Measurements from ENCODE around the gene RNASE1. TPM values are rescaled to one million over a fixed set of nuclear protein-coding genes. Genes with fewer than 3 reads are reported as not detected.

RNASE1 gene
- 0.78 TPM for polyA plus RNA-seq (2013, experiment 1 of 2)
- polyA plus RNA-seq (2013, experiment 2 of 2) = 1.0 TPM

DNA sequence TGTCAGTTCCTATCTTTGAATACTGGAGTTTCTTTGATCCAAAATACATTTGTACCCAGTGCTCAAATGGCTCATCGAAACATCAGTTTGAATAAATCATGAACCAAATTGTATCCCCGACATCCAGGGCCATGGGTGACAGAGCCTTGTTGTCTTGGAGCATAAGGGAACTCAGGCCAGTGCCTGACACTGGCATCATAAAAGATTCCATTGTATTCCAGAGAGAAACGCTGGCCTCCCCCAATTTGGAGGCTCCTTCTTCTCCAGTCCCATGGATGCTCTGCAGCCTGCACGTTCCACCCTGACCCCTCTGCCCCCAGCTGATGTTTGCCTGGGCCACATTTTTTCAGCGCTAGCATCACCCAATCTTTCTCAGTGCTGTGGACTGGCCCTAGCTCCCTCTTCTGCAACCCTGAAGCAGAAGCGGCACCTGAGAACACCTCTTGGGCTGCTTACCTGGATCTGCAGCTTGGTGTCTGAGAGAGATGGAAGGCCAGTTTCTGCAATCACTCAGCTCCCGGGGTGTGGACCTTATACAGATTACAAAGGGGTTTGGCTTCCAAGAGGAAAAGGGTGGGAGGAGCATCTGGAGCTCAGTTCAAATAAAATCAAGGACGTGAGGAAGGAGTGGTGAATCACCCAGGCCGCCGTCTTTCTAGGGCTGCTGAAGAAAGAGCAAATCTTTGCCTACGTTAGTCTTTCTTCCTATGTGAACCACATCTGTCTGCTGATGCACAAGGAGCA, at the start of gene RNASE1:
Gene RNASE1 (minus strand): TSS at position 504 of the 744 bp plus-strand sequence. CDS start 776 bp downstream, outside the sequence.
- Histone ChIP-seq H2BK12ac (ENCODE audit: low read length) (no peak within 1 kb of the TSS), H3K4me3 (ENCODE audit: low read length in 2 of 2) (no peak within 1 kb of the TSS), H2AFZ (ENCODE audit: low read length) (peak within 1 kb of the TSS; percentile 57), H2BK5ac (ENCODE audit: low read length) (no peak within 1 kb of the TSS), H3K9me3 (replicated peaks in 1 of 2; ENCODE audit: control insufficient read depth in 2 of 2, insufficient read depth in 1 of 2, low read depth in 1 of 2, low read length in 2 of 2) (no peaks in the 10 kb centered on the region), H4K8ac (ENCODE audit: low read depth, low read length) (no peak within 1 kb of the TSS), H3K79me1 (ENCODE audit: low read depth, low read length) (no peaks in the 10 kb centered on the region), H2BK120ac (ENCODE audit: low read depth, low read length) (no peak within 1 kb of the TSS), H3K18ac (ENCODE audit: low read length) (peak within 1 kb of the TSS; percentile 54), H3K4me2 (ENCODE audit: insufficient read depth, low read length, poor library complexity, severe bottlenecking) (no peak within 1 kb of the TSS), H4K91ac (ENCODE audit: low read depth, low read length, poor library complexity) (no peak within 1 kb of the TSS), H3K4me1 (ENCODE audit: control insufficient read depth in 2 of 2, insufficient read depth in 1 of 2, low read depth in 1 of 2, low read length in 2 of 2) (peaks cover 10 to 17% of the 10 kb centered on the region in 2 donors), H3K23ac (ENCODE audit: low read depth, low read length, poor library complexity) (no peak within 1 kb of the TSS), H2AK5ac (ENCODE audit: low read depth, low read length) (no peak within 1 kb of the TSS), H2BK15ac (ENCODE audit: low read length) (peak within 1 kb of the TSS; percentile 6), H3K36me3 (replicated peaks in 1 of 2; ENCODE audit: control insufficient read depth in 2 of 2, insufficient read depth in 2 of 2, low read length in 2 of 2) (no peaks in the 10 kb centered on the region), H3K9ac (ENCODE audit: low read depth, low read length, poor library complexity) (no peak within 1 kb of the TSS), H3K27ac (replicated peaks; ENCODE audit: low read length) (no peak within 1 kb of the TSS), H3K14ac (ENCODE audit: low read length) (no peak within 1 kb of the TSS), H3K27me3 (ENCODE audit: control insufficient read depth in 3 of 3, insufficient read depth in 3 of 3, low read depth in 1 of 3, low read length in 3 of 3) (no peaks in the 10 kb centered on the region), H3K4ac (ENCODE audit: low read length) (no peak within 1 kb of the TSS)
- no CpG with 5 or more reads among the region's 11 CpGs for WGBS, 2 donors (ENCODE audit: extremely low coverage in 2 of 2, insufficient read length in 2 of 2, insufficient replicate concordance in 1 of 2)
- no peak for DNase-seq (ENCODE audit: low spot score)

DNA sequence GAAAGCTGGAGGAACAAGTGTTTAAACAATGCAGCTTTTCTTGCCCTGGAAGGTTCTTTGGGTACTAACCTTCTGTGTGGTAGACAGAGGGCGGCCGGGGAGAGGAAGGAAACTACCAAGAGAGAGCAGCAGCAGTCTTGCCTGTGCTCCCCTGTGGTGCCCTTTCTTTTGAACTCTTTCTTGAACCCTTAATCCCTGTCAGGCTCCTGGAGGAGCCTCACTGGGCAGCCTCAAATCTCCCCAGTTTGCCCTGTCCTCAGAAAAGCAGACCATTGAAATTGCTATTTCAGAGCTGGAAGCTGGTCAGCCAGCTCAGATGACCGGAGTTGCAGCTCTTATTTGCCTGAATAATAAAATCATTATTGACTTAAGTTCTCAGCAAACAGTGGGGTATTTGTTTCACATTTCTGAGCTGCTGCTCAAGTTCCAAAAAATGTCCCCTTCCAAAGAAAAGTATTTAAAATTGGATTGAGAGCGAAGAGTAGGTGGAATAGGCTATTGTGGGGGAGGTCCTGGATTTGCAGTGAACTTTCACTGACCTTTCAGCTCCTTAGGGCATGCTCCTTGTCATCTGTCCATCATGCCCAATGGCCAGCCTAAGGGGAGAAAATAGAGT, 46.4 kb upstream of the RNASE1 start:
- H2AFZ ChIP-seq (ENCODE audit: low read length) = peak overlapping the region; percentile 56
- no peak overlapping the region for H2BK15ac ChIP-seq (ENCODE audit: low read length)
- no peak overlapping the region for H2BK120ac ChIP-seq (ENCODE audit: low read depth, low read length)
- no peak overlapping the region for H3K27ac ChIP-seq (replicated peaks; ENCODE audit: low read length)
- H3K14ac ChIP-seq (ENCODE audit: low read length) = no peak overlapping the region
- H3K4me3 ChIP-seq (ENCODE audit: low read length in 2 of 2) = no peak overlapping the region
- no peaks in the 10 kb centered on the region for H3K79me1 ChIP-seq (ENCODE audit: low read depth, low read length)
- H3K4me1 ChIP-seq (ENCODE audit: control insufficient read depth in 2 of 2, insufficient read depth in 1 of 2, low read depth in 1 of 2, low read length in 2 of 2) = peaks cover 2 to 11% of the 10 kb centered on the region in 2 donors
- H3K36me3 ChIP-seq (replicated peaks in 1 of 2; ENCODE audit: control insufficient read depth in 2 of 2, insufficient read depth in 2 of 2, low read length in 2 of 2) = no peaks in the 10 kb centered on the region
- no peak overlapping the region for H3K9ac ChIP-seq (ENCODE audit: low read depth, low read length, poor library complexity)
- H2AK5ac ChIP-seq (ENCODE audit: low read depth, low read length) = no peak overlapping the region
- no peak overlapping the region for H3K4me2 ChIP-seq (ENCODE audit: insufficient read depth, low read length, poor library complexity, severe bottlenecking)
- DNase-seq (ENCODE audit: low spot score) = no peak
- H3K18ac ChIP-seq (ENCODE audit: low read length) = no peak overlapping the region
- H3K9me3 ChIP-seq (replicated peaks in 1 of 2; ENCODE audit: control insufficient read depth in 2 of 2, insufficient read depth in 1 of 2, low read depth in 1 of 2, low read length in 2 of 2) = peaks cover 0 to 3% of the 10 kb centered on the region in 2 donors
- H3K27me3 ChIP-seq (ENCODE audit: control insufficient read depth in 3 of 3, insufficient read depth in 3 of 3, low read depth in 1 of 3, low read length in 3 of 3) = peaks cover 0 to 3% (median 0%) of the 10 kb centered on the region in 3 experiments
- H2BK12ac ChIP-seq (ENCODE audit: low read length) = no peak overlapping the region
- H3K23ac ChIP-seq (ENCODE audit: low read depth, low read length, poor library complexity) = no peak overlapping the region
- H2BK5ac ChIP-seq (ENCODE audit: low read length) = no peak overlapping the region
- no peak overlapping the region for H4K91ac ChIP-seq (ENCODE audit: low read depth, low read length, poor library complexity)
- no peak overlapping the region for H3K4ac ChIP-seq (ENCODE audit: low read length)
- no peak overlapping the region for H4K8ac ChIP-seq (ENCODE audit: low read depth, low read length)
- WGBS, 2 donors (ENCODE audit: extremely low coverage in 2 of 2, insufficient read length in 2 of 2, insufficient replicate concordance in 1 of 2) = no CpG with 5 or more reads among the region's 4 CpGs

DNA sequence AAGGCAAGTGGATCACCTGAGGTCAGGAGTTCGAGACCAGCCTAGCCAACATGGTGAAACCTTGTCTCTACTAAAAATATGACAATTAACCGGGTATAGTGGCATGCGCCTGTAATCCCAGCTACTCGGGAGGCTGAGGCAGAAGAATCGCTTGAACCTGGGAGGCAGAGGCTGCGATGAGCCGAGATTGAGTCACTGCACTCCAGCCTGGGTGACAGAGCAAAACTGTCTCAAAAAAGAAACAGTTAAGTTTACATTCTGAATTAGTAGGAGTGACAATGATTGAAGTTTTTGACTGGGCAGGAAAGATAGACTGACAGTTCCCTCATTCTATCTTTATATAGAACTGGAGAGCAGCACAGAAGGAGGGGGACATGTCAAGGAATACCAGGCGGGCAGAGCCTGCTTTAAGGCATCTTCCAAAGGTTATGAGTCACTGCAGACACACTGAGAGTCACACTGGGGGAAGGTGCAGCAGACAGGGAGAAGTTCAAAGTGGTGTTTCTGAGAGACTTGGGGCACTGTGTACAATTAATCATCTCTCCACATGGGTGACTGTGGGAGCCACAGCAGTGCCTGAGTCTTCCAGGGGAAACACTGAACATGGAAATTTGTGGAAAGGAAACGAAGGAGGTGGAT, 45.8 kb upstream of the RNASE1 start:
- Histone ChIP-seq H2AFZ (ENCODE audit: low read length) (peak overlapping the region; percentile 56), H3K4me3 (ENCODE audit: low read length in 2 of 2) (no peak overlapping the region), H3K79me1 (ENCODE audit: low read depth, low read length) (no peaks in the 10 kb centered on the region), H2BK5ac (ENCODE audit: low read length) (no peak overlapping the region), H2AK5ac (ENCODE audit: low read depth, low read length) (no peak overlapping the region), H3K14ac (ENCODE audit: low read length) (no peak overlapping the region), H3K4me1 (ENCODE audit: control insufficient read depth in 2 of 2, insufficient read depth in 1 of 2, low read depth in 1 of 2, low read length in 2 of 2) (peaks cover 2 to 11% of the 10 kb centered on the region in 2 donors), H3K27ac (replicated peaks; ENCODE audit: low read length) (no peak overlapping the region), H4K8ac (ENCODE audit: low read depth, low read length) (no peak overlapping the region), H3K4ac (ENCODE audit: low read length) (no peak overlapping the region), H4K91ac (ENCODE audit: low read depth, low read length, poor library complexity) (no peak overlapping the region), H3K9me3 (replicated peaks in 1 of 2; ENCODE audit: control insufficient read depth in 2 of 2, insufficient read depth in 1 of 2, low read depth in 1 of 2, low read length in 2 of 2) (peaks cover 0 to 3% of the 10 kb centered on the region in 2 donors), H2BK15ac (ENCODE audit: low read length) (no peak overlapping the region), H2BK120ac (ENCODE audit: low read depth, low read length) (no peak overlapping the region), H3K4me2 (ENCODE audit: insufficient read depth, low read length, poor library complexity, severe bottlenecking) (no peak overlapping the region), H3K36me3 (replicated peaks in 1 of 2; ENCODE audit: control insufficient read depth in 2 of 2, insufficient read depth in 2 of 2, low read length in 2 of 2) (no peaks in the 10 kb centered on the region), H3K9ac (ENCODE audit: low read depth, low read length, poor library complexity) (no peak overlapping the region), H3K18ac (ENCODE audit: low read length) (no peak overlapping the region), H3K23ac (ENCODE audit: low read depth, low read length, poor library complexity) (no peak overlapping the region), H2BK12ac (ENCODE audit: low read length) (no peak overlapping the region), H3K27me3 (ENCODE audit: control insufficient read depth in 3 of 3, insufficient read depth in 3 of 3, low read depth in 1 of 3, low read length in 3 of 3) (no peaks in the 10 kb centered on the region)
- no CpG with 5 or more reads among the region's 9 CpGs for WGBS, 2 donors (ENCODE audit: extremely low coverage in 2 of 2, insufficient read length in 2 of 2, insufficient replicate concordance in 1 of 2)
- no peak for DNase-seq (ENCODE audit: low spot score)

DNA sequence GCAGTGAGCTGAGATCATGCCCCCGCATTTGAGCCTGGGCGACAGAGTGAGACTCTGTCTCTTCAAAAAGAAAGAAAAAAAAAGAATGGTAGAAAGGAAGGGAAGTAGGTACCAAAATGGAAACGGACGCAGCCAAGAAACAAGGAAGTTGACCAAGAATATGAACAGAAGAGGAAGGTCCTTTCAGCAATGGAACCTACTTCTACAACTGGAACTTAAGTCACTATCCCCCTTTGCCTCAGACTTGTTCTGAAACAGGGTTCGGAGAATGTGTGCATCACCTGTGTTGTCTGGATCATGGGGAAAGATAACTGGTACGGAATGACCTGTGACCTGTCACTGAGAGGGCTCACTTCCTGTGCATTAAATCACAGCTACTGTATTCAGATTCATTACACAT, 43.9 kb upstream of the RNASE1 start:
- Histone ChIP-seq H2AK5ac (ENCODE audit: low read depth, low read length) (no peak overlapping the region), H2BK12ac (ENCODE audit: low read length) (no peak overlapping the region), H3K18ac (ENCODE audit: low read length) (no peak overlapping the region), H3K14ac (ENCODE audit: low read length) (no peak overlapping the region), H3K9me3 (replicated peaks in 1 of 2; ENCODE audit: control insufficient read depth in 2 of 2, insufficient read depth in 1 of 2, low read depth in 1 of 2, low read length in 2 of 2) (peaks cover 0 to 3% of the 10 kb centered on the region in 2 donors), H3K36me3 (replicated peaks in 1 of 2; ENCODE audit: control insufficient read depth in 2 of 2, insufficient read depth in 2 of 2, low read length in 2 of 2) (no peaks in the 10 kb centered on the region), H3K4me2 (ENCODE audit: insufficient read depth, low read length, poor library complexity, severe bottlenecking) (no peak overlapping the region), H3K23ac (ENCODE audit: low read depth, low read length, poor library complexity) (no peak overlapping the region), H3K4me1 (ENCODE audit: control insufficient read depth in 2 of 2, insufficient read depth in 1 of 2, low read depth in 1 of 2, low read length in 2 of 2) (peaks cover 2 to 11% of the 10 kb centered on the region in 2 donors), H2BK15ac (ENCODE audit: low read length) (no peak overlapping the region), H3K79me1 (ENCODE audit: low read depth, low read length) (no peaks in the 10 kb centered on the region), H3K4me3 (ENCODE audit: low read length in 2 of 2) (no peak overlapping the region), H3K9ac (ENCODE audit: low read depth, low read length, poor library complexity) (no peak overlapping the region), H4K91ac (ENCODE audit: low read depth, low read length, poor library complexity) (no peak overlapping the region), H2BK120ac (ENCODE audit: low read depth, low read length) (no peak overlapping the region), H2BK5ac (ENCODE audit: low read length) (no peak overlapping the region), H3K4ac (ENCODE audit: low read length) (no peak overlapping the region), H2AFZ (ENCODE audit: low read length) (no peak overlapping the region), H3K27ac (replicated peaks; ENCODE audit: low read length) (no peak overlapping the region), H4K8ac (ENCODE audit: low read depth, low read length) (no peak overlapping the region), H3K27me3 (ENCODE audit: control insufficient read depth in 3 of 3, insufficient read depth in 3 of 3, low read depth in 1 of 3, low read length in 3 of 3) (no peaks in the 10 kb centered on the region)
- no CpG with 5 or more reads among the region's 6 CpGs for WGBS, 2 donors (ENCODE audit: extremely low coverage in 2 of 2, insufficient read length in 2 of 2, insufficient replicate concordance in 1 of 2)
- no peak for DNase-seq (ENCODE audit: low spot score)

Measured in neuronal stem cell (in vitro differentiated cells).